Measurements from ENCODE around the gene OSBPL2.

OSBPL2 gene

GRCh38 chr20:62262064-62262463 is 23.7 kb downstream of the OSBPL2 start:
- DNase-seq: no peak

DNA sequence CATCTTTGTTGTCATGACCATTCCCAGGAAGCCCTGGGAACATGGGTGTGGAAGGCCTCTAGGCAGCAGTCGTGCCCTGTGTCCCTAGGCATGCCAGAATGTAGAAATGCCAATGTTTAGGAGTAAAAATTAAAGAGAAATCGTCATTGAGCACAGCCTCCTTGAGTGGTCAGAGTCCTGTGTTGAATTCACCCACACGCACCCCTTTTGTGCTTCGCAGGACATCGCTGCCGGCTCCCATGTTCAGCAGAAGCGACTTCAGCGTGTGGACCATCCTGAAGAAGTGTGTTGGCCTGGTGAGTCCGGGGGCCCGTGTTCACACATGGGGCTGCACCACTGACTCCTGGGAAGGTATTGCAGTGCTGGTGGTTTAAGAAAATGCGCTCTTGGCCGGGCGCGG is 25.1 kb downstream of the OSBPL2 start:
- no peak for DNase-seq

- DNase-seq: no peak
Measured at GRCh38 chr20:62265365-62265764, 27.0 kb downstream of the OSBPL2 start.

DNA sequence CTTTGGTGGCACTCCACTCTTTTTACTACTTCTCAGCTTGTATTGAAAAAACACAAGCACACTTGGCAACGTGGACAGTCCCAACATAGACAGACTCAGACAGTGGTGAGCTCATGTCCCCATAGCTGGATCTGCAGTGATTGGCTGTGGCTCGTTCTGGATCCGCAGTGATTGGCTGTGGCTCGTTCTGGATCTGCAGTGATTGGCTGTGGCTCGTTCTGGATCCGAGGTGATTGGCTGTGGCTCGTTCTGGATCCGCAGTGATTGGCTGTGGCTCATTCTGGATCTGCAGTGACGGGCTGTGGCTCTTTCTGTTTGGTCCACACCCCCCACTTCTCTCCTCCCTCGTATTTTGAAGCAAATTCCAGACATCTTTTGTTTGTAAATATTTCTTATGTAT is 28.0 kb downstream of the OSBPL2 start:
- no peak for DNase-seq

- DNase-seq: no peak
Measured at GRCh38 chr20:62266851-62267250, 28.5 kb downstream of the OSBPL2 start.

DNA sequence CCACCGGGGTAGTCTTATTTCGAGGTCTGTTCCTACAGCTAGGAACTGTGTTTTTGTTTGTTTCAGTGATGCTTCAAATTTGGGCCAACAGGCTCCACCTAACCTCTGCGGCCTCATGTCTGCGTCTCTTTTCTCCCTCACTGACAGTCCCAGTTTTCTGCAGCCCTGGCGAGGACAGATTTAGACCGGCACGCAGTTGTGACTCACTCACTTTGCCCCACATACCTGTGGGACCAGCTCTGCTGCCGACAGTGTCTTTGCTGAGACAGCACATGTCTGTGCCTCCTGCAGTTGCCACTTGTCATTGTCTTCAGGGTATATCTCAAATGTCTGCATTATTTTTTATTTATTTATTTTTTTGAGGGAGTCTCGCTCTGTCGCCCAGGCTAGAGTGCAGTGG is 29.2 kb downstream of the OSBPL2 start:
- no peak for DNase-seq

GRCh38 chr20:62268228-62268900 is 30.0 kb downstream of the OSBPL2 start:
- DNase-seq: no peak

- no peak for DNase-seq
Measured at GRCh38 chr20:62269378-62269777, 31.1 kb downstream of the OSBPL2 start.

GRCh38 chr20:62269871-62270270 is 31.6 kb downstream of the OSBPL2 start:
- DNase-seq: no peak

DNA sequence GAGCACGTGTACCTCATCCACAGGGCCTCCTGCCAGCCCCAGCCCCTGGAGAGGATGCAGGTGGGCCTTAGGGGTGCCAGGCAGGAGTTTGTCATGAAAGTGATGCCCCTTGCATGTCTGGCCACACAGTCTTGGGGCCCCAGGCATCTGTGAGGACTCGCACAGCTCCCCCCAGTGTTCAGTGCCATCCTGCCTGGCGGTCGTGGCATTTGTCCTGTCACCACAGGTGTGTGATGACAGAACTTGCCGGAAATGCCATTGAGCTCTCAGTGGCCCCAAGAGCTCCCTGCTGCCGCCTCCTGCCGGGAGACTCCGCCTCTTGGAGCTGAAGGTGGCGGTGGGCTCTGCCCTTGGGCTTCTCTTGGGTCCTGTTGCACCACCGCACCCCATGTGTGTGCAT is 33.9 kb downstream of the OSBPL2 start:
- no peak for DNase-seq

DNA sequence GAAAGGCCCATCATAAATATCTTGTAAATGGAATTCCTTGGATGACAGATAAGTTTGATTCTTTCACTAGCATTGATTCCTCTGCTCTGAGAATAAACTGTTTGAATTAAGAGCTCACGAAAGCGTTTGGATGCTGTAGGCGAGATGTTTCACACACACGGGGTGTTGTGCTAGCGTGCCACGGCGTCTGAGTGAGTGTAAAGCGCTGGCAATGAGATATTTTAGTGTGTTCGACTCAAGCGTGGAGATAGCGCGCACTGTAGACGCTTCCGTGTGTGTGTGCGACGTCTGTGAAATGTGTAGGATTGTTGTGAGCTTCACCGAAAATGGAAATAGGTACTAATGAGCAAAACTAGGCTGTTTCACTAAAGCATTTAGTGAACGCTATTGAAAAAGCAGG is 35.1 kb downstream of the OSBPL2 start:
- DNase-seq: no peak

DNA sequence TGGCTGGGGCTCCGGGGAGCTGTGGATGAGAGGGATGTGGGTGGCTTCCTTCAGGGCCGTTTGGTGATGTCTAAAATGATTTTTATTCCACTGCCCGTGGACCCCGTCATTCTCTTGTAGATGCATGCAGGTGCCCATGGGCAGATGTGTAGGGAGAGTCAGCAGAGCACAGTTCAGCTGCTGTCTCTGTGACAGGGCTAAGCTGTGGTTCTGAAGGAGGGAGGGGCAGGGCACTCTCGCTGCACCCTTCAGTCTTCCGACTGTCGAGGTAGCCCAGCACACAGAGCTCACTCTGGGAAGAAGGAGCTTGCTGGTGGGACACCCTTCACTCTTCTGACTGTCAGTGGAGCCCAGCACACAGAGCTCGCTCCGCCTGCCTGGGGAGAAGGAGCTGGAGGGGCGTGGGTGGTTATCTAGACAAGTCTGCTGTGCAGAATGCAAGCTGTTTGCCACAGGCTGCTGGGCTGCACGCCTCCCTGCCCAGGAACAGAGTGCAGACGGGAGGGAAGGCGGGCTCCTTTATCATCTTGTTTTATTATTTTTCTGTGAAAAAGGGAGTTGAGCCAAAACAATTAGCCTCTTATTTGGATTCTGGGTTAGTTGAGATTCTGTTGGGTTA is 36.1 kb downstream of the OSBPL2 start:
- no peak for DNase-seq

DNA sequence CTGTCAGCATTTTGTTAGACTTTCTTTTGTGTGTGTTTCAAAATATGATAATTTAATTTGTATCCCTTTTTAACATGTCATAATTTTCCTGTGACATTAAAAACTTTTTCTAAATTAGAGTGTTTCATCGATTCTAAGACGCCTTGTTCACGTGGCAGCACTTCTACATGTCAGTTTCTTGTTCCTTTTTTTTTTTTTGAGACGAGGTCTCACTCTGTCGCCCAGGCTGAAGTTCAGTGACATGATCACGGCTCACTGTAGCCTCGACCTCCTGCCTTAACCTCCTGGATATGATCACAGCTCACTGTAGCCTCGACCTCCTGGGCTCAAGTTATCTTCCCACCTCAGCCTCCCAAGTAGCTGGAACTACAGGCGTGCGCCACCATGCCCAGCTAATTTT is 36.9 kb downstream of the OSBPL2 start:
- DNase-seq: no peak

GRCh38 chr20:62276439-62276838 is 38.1 kb downstream of the OSBPL2 start:
- DNase-seq: no peak

DNA sequence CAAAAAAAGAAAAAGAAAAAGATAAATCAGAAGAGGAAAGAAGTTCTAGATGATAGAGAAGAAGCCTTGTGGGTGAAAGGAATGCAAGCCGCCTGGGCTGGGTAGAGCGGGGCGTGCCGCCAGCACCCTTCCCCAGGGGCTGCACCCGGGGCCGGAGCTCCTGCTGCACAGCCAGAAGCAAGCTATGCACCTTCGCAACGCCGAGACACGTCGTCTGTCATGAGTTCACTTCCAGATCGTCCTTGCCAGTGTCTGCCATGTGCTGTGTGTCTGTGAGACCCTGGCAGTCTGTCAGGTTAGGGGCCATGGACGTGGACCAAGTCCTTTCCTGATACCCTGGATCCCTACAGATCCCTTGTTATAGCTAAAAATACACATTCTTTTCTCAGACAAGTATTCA is 38.9 kb downstream of the OSBPL2 start:
- no peak for DNase-seq

DNA sequence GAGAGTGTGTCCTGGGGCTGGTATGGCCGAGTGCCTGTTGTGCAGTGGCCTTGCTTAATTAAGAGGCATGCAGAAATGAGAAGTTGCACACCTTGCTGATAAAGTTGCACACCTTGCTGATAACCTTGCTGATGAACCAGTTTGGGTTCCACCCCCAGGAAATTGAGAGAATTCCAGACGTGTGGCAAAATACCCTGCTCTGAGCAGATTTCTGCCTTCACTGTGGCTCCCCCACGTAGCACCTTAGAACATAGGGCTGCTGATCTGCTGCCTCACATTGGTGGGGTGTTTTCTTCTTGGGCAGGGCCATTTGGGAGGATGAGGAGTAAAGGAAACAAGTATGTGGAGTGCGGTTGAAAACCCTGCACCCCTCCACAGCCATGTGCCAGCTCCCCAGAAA is 42.0 kb downstream of the OSBPL2 start:
- DNase-seq: no peak

- no peak for DNase-seq
Measured at GRCh38 chr20:62281161-62281933, 43.0 kb downstream of the OSBPL2 start.

DNA sequence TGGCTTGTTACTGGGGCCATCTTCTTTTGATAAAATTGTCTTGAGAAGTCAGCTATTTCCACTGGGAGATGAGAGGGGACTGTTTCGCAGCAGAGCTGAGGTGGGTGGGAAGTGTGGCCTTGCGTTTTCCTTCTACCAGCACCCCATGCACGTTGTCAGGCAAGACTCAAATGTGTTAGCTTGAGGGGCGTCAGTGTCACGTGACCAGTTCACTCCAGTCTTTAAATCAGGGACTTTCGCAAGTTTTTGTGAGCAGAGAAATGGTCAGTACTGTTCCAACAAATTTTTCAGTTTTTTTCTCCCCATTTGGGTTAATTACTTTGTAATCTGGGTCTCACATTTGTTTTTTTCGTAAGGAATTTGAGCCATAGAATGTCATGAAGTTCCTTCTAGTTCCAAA is 43.8 kb downstream of the OSBPL2 start:
- DNase-seq: no peak

GRCh38 chr20:62282877-62283503 is 44.7 kb downstream of the OSBPL2 start:
- DNase-seq: no peak

DNA sequence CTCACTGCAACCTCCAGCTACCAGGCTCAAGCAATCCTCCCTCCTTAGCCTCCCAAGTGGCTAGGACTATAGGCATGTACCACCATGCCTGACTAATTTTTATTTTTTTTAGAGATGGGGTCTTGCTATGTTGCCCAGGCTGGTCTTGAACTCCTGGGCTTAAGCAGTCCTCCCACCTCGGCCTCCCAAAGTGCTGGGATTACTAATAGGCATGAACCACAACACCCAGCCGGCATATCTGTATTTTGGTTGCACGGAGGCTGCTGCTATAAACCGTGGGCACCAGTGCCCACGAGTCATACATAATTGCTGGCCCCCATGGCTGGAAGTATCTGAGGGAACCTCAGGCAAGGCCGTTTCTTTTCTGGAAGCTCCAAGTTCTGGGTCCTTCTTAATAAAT is 46.1 kb downstream of the OSBPL2 start:
- DNase-seq: no peak

DNA sequence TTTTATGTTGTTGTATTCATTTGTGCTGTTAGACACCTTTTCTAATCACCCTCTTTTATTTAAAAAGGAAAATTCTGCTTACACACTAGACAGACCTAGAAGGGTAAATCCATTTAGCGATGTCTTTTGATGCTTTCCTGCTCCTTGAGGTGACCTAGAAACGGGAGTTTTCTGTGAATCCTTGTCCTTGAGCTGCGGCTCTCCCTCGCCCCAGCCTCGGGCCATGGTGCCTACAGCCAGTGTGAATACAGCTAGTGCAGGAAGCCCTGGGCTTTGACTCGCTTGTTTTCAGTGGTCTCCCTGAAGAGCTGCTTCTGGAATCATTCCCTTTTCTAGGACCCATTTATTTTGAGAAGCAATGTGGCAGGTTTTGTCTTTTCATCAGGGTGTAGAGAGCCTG is 46.8 kb downstream of the OSBPL2 start:
- DNase-seq: no peak

- no peak for DNase-seq
Measured at GRCh38 chr20:62285722-62286121, 47.4 kb downstream of the OSBPL2 start.

DNA sequence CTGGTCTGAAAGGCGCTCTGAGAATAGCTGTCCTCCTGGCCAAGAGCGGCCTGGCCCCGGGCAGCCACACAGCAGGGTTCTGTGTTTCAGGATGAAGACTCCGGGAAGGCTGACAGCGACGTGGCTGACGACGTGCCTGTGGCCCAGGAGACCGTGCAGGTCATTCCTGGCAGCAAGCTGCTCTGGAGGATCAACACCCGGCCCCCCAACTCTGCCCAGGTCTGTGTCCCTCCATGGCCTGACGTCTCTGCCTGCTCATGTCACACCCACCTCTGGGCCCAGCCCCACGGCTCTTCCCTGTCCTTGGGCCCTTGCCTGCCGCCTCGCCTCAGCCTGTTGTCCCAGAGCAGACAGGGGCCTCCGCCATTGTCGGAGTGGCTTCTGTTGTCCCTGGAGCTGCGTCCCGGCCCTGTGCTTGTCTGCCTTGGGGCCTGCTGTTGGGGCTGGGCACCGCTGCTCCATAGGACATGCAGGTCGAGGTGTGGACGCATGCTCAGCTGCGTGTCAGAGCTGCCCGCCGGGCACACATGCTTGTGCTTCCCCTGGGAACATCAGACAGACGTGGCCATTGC is 48.3 kb downstream of the OSBPL2 start:
- DNase-seq: no peak

GRCh38 chr20:62287129-62287528 is 48.8 kb downstream of the OSBPL2 start:
- DNase-seq: no peak
